Motor neuron (in vitro differentiated cells): ENCODE data around the gene RSRC2. TPM values are rescaled to one million over a fixed set of nuclear protein-coding genes. Genes with fewer than 3 reads are reported as not detected.
A peak's percentile ranks its signal among the peaks of the same experiment; 100 is the strongest.
"Not testable (repeated sequence)": the region's sequence is repeated elsewhere in the genome, so short reads cannot be mapped to it uniquely, and the experiment has no call there.

Experiments
- ATAC-seq, 8 experiments: fragments of 200-7000 bp; cut with Tn5 transposase; replicated peaks in 6 of 8; 2 replicates each; pipeline ENCODE4 v1.8.0; 2021; ENCODE audit warnings: mild to moderate bottlenecking in 8 of 8, moderate library complexity in 8 of 8
- H3K27ac ChIP-seq, 2 donors: fragments of 250-450 bp; sonication (Bioruptor Pico); 2 replicates each; pipeline ENCODE4 v1.9.0; 2021; ENCODE audit warnings: antibody characterized with exemption in 2 of 2, mild to moderate bottlenecking in 2 of 2, moderate library complexity in 1 of 2
- H3K4me1 ChIP-seq, 2 donors: fragments of 250-450 bp; sonication (Bioruptor Pico); replicated peaks in 1 of 2; 2 replicates each; pipeline ENCODE4 v1.6.1; 2021; ENCODE audit warnings: antibody characterized with exemption in 2 of 2, mild to moderate bottlenecking in 2 of 2, moderate library complexity in 1 of 2
- H3K4me3 ChIP-seq, 5 donors: fragments of 250-450 bp; sonication (Bioruptor Pico); 2 replicates each; pipeline ENCODE4 v1.9.0; 2021; ENCODE audit warnings: antibody characterized with exemption in 5 of 5, mild to moderate bottlenecking in 5 of 5, moderate library complexity in 4 of 5
- WGBS, 10 experiments: fragments of 450-650 bp; shearing (Covaris generic); methylation state at CpG; one replicate each; pipeline ENCODE4 v1.0.0; 2022; 5-methylcytosine and 5-hydroxymethylcytosine counted together
- in situ Hi-C, 9 experiments: fragments of 400-800 bp; cut with MboI; loops; one replicate each; pipeline ENCODE4 v1.15.0; 2021; ENCODE audit warnings: low sequenced_read_pairs in 9 of 9, low pct_unique_long_range_greater_than_20kb in 2 of 9; ENCODE audit not compliant: unreplicated experiment in 9 of 9
- total RNA-seq, 8 experiments: library from RNA; unstranded; fragments of 300-600 nt; gene quantifications; 2 replicates each; pipeline versions ENCODE4 v1.2.3 to v1.2.4, GENCODE V29; 2022

RSRC2 gene, protein sequence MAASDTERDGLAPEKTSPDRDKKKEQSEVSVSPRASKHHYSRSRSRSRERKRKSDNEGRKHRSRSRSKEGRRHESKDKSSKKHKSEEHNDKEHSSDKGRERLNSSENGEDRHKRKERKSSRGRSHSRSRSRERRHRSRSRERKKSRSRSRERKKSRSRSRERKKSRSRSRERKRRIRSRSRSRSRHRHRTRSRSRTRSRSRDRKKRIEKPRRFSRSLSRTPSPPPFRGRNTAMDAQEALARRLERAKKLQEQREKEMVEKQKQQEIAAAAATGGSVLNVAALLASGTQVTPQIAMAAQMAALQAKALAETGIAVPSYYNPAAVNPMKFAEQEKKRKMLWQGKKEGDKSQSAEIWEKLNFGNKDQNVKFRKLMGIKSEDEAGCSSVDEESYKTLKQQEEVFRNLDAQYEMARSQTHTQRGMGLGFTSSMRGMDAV
- total RNA-seq = 100 to 1,000 TPM in 2 of 8 experiments, 10 to 100 TPM in 6; 65.6 to 129 (median 90.5) TPM

DNA sequence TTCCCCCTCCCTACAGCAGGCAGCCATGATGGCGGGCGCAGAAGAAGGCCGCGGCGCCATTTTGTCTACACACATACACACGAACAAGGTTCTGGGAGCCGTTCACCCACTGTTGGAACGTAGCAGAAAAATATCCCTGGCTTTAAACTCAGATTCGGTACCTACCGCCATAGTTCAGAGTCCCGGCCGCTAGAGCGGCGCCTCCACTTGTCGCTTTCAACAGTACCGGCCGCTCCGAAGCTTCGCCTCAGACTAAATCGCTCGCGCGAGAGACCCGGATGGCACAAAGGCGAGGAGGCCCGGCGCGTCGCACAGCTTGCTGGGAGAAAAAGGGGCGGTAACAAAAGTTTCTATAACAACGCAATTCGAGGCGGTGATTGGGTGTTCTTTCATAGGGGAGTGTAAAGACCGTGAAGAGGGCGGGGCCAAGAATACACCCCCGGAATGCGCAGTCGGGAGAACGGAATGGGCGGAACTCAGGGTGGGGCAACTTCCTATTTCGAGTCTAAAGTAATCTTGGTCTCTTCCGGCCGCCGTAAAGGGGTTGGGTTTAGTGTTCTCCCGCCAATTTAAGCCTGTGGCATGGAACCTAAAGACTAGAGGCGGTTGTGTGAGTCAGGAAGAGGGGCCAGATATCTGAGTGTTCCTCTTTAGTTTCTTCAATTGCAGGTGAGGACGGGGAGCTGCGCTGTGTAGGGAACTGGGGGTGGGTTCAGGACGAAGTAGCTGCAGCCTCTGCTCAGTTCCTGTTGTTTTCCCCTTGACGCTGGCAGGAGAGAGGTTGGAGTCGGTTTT lies at the start of gene RSRC2, which contains the start of gene KNTC1:
RSRC2 (minus strand) TSS at position 254 of the 795 bp plus-strand sequence; CDS start at position 171, 83 bp downstream.
KNTC1 (plus strand) TSS at position 567 of the 795 bp plus-strand sequence. CDS start 2,815 bp downstream, outside the sequence.
- ATAC-seq = peak; percentile 87 to 97 (median 95)
- in situ Hi-C loops = no loop called here
- WGBS, 10 experiments = 0 to 2% (median 1%) methylated on average over 8 to 27 of the region's 51 CpGs; no CpG with 5 or more reads in 3 of the 10 experiments
- peak within 1 kb of the TSS; percentile 64 to 99 (median 85) for H3K4me3 ChIP-seq
- H3K27ac ChIP-seq = peak within 1 kb of the TSS; percentile 100
- peaks cover 7 to 23% of the 10 kb centered on the region in 2 donors for H3K4me1 ChIP-seq

DNA sequence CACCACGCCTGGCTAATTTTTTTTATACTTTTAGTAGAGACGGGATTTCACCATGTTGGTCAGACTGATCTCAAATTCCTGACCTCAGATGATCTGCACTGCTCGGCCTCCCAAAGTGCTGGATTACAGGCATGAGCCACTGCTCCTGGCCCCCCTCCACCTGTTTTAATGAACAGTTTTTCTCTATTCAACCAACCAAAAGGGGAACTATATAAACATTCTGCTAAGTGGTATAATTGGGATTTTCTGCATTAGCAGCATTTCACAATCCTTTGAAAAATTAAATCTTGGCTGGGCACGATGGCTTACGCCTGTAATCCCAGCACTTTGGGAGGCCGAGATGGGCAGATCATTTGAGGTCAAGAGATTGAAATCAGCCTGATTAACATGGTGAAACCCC lies 45.1 kb upstream of the RSRC2 start:
- Histone ChIP-seq H3K4me3 (no peak overlapping the region), H3K27ac (no peak overlapping the region), H3K4me1 (no peaks in the 10 kb centered on the region)
- in situ Hi-C loops = no loop called here
- no peak for ATAC-seq
- WGBS, 10 experiments = 60 to 100% (median 97%) methylated on average over 1 to 6 of the region's 6 CpGs; no CpG with 5 or more reads in 4 of the 10 experiments

DNA sequence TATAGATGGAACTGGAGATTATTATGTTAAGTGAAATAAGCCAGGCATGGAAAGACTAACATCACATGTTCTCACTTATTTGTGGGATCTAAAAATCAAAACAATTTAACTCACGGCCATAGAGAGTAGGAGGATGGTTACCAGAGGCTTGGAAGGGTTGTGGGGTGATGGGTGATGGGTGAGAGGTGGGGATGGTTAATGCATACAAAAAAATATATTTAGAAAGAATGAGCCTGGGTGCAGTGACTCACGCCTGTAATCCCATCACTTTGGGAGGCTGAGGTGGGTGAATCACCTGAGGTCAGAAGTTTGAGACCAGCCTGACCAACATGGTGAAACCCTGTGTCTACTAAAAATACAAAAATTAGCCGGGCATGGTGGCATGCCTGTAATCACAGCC lies 43.3 kb upstream of the RSRC2 start:
- WGBS, 10 experiments = 0 to 100% (median 83%) methylated on average over 1 to 3 of the region's 3 CpGs; no CpG with 5 or more reads in 1 of the 10 experiments
- ATAC-seq, H3K27ac ChIP-seq, H3K4me1 ChIP-seq, H3K4me3 ChIP-seq, in situ Hi-C loops: not testable (repeated sequence)

DNA sequence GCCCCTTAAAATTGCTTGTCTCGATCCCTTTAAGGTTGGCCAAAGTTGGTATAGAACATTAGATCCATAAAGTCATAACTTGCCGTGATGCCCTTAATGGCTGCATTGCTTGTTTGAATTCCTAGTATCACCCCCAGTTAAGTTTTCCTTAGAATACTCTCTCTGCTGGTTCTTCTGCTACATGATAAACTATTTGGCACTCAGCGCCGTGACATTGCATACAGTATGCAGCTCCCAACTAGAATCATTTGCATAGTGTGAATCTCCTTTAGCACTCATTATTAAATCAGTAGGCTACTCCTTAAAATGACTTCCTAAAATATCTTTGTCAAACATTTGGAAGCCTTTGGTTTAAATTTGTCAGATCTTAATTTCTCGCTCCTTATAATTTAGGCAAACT lies 42.6 kb upstream of the RSRC2 start:
- H3K27ac ChIP-seq = no peak overlapping the region
- 90 to 100% (median 98%) methylated on average over 2 to 5 of the region's 5 CpGs; no CpG with 5 or more reads in 1 of the 10 experiments for whole genome bisulfite sequencing, 10 experiments
- no peaks in the 10 kb centered on the region for H3K4me1 ChIP-seq
- peak in 3 of 8 experiments; percentile 49 to 66 (median 53) for ATAC-seq
- no peak overlapping the region for H3K4me3 ChIP-seq
- in situ Hi-C loops = no loop called here

DNA sequence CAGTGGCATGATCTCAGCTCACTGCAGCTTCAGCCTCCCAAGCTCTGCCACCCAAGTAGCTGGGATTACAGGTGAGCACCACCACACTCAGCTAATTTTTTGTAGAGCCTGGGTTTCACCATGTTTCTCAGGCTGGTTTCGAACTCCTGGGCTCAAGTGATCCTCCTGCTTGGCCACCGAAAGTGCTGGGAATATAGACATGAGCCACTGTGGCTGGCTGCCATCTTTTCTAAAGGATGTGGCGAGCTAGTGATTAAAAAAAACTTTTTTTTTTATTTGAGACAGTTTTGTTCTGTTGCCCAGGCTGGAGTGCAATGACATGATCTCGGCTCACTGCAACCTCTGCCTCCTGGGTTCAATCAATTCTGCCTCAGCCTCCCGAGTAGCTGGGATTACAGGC lies 40.1 kb upstream of the RSRC2 start:
- ATAC-seq, H3K4me1 ChIP-seq, in situ Hi-C loops, H3K4me3 ChIP-seq, H3K27ac ChIP-seq: not testable (repeated sequence)
- 93 to 100% (median 100%) methylated on average over 1 to 5 of the region's 5 CpGs; no CpG with 5 or more reads in 5 of the 10 experiments for WGBS, 10 experiments

DNA sequence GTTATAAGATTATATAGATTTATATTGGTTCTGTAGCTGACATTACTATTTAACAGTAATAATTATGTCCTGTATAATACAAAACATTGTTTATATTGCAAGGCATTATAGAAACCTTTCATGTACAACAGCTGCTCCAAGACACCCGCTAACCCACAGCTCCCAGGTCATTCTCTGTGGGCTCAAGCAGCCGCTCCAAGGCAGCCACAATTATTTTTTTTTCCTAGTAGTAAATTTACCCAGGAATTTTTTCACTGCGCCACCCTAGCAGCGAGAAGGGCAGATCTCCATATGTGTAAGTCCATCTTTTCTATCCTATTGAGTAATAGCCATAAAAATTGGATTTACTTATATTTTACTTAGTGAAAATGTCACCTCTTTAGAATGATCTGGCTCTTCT lies 36.6 kb upstream of the RSRC2 start:
- 83 to 100% (median 93%) methylated on average over 1 to 4 of the region's 4 CpGs for WGBS, 10 experiments
- in situ Hi-C loops = no loop called here
- no peak overlapping the region for H3K27ac ChIP-seq
- H3K4me3 ChIP-seq = no peak overlapping the region
- no peaks in the 10 kb centered on the region for H3K4me1 ChIP-seq
- no peak for ATAC-seq

DNA sequence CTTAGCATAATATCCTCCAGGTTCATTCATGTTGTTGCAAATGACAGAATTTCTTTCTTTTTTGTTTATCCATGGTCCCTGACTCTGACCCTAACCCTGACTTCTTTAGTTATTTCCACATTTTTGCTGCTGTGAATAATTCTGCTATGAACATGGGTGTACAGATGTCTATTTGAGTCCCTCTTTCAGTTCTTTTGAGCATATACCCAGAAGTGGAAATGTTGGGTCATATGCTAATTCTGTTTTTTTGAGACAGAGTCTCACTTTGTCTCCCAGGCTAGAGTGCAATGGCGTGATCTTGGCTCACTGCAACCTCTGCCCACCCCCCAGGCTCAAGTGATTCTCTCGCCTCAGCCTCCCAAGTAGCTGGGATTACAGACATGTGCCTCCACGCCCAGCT lies 33.4 kb upstream of the RSRC2 start:
- no peak overlapping the region for H3K27ac ChIP-seq
- WGBS, 10 experiments = 80 to 100% (median 100%) methylated on average over 1 to 3 of the region's 3 CpGs; no CpG with 5 or more reads in 4 of the 10 experiments
- in situ Hi-C loops = no loop called here
- no peaks in the 10 kb centered on the region for H3K4me1 ChIP-seq
- no peak for ATAC-seq
- H3K4me3 ChIP-seq = no peak overlapping the region

DNA sequence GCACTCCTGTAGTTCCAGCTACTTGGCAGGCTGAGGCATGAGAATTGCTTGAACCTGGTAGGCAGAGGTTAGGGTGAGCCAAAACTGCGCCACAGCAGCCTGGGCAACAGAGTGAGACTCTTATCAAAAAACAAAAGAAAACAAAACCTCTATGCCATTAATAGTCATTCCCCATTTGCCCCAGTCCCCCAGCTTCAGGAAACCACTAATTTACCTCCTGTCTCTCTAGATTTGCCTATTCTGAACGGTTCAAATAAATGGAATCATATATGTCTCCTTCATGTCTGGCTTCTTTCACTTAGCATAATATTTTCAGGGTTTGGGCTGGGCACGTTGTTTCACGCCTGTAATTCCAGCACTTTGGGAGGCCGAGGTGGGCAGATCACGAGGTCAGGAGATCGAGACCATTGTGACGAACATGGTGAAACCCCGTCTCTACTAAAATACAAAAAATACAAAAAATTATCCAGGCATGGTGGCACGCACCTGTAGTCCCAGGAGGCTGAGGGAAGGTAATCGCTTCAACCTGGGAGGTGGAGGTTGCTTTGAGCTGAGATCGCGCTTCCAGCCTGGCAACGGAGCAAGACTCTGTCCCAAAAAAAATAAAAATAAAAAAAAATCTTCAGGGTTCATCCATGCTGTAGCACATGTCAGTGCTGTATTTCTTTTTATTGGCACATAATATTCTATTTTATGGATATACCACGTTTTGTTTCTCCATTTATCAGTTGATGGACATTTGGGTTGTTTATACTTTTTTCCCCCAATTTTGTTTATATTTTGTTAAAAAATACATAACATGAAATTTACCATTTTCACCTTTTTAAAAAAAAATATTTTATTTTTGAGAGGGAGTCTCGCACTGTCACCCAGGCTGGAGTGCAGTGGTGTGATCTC lies 32.3 kb upstream of the RSRC2 start:
- Histone ChIP-seq H3K27ac (no peak overlapping the region), H3K4me3 (no peak overlapping the region), H3K4me1 (no peaks in the 10 kb centered on the region)
- in situ Hi-C loops = no loop called here
- ATAC-seq = no peak
- WGBS, 10 experiments = 85 to 100% (median 98%) methylated on average over 4 to 14 of the region's 16 CpGs

DNA sequence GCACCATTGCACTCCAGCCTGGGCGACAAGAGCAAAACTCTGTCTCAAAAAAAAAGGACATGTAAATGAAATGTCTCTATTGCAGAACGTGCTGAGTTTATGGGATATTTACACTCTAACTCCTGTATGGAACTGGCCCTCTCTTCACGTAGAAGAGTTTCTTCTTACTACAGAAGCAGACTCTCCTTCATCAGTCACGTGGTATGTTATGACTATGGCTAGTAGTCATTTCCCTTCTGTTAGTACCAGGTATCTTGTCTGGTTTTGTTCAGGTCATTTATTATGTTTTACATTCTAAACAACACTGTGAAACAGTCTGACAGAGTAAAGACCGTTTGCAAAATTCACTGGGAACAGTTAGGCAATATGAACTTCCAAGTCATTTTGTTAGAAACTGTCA lies 20.6 kb upstream of the RSRC2 start:
- ATAC-seq = no peak
- no peaks in the 10 kb centered on the region for H3K4me1 ChIP-seq
- in situ Hi-C loops = no loop called here
- 64 to 100% (median 82%) methylated on average over 1 to 5 of the region's 5 CpGs for WGBS, 10 experiments
- H3K27ac ChIP-seq = no peak overlapping the region
- no peak overlapping the region for H3K4me3 ChIP-seq

DNA sequence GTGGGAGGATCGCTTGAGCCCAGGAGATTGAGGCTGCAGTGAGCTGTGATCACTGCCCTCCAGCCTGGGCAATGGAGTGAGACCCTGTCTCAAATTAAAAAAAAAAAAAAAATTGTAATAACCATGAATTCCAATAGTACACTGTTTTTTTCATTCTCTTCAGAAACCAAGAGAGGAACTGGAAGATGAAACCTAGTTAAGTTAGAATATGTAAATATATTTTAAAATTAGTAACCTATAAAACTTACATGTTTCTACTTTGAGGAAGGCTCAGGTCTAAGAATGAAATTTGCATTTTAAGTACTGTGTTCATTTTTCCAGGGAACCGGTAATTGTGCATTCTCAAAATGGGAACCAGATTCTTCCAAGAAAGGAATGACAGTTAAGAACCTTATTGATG lies 19.1 kb upstream of the RSRC2 start:
- in situ Hi-C loops = no loop called here
- Histone ChIP-seq H3K4me1 (no peaks in the 10 kb centered on the region), H3K4me3 (no peak overlapping the region), H3K27ac (no peak overlapping the region)
- ATAC-seq = no peak
- 64 to 100% (median 93%) methylated on average over 1 to 2 of the region's 2 CpGs; no CpG with 5 or more reads in 2 of the 10 experiments for WGBS, 10 experiments

DNA sequence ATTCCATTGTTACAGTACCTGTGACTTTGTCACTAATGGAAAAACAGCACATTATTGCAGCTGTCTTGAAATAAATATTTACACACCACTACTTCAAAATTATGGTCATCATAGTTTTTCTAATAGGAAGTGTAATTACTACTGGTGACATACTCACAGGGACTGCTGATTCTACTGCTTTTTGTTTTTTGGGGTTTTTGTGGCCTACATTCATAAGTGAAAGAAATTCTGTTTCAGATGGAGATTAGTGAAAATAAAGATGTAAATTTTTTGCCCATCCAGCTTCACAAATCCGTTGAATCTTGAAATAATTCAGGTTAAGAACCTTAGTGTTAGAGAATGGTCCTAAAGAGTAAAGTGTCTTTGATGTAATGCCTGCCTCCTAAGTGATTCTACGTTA lies 17.8 kb upstream of the RSRC2 start:
- Histone ChIP-seq H3K4me3 (no peak overlapping the region), H3K4me1 (no peaks in the 10 kb centered on the region), H3K27ac (no peak overlapping the region)
- ATAC-seq = no peak
- WGBS, 10 experiments = 79 to 100% (median 100%) methylated on average over 1 to 2 of the region's 2 CpGs; no CpG with 5 or more reads in 2 of the 10 experiments
- in situ Hi-C loops = no loop called here

DNA sequence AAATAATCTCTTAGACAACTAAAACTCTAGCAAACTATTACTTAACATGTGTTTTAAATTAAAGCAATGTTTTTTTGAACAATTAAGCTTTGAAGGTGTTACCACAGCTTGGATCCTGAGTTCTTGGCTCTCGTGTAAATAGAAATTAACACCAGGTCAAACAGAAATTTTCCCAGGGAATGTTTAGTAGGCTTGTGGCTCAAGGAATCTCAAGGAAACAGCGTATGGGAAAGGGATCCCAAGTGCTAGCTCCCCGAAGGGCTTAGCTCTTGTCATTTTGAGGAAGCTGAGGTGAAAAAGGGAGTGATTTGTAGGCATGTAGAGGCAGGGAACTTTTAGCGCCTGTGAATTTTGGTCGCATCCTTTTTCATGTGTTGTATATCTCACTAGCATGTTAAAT lies 11.8 kb upstream of the RSRC2 start:
- Histone ChIP-seq H3K4me1 (no peaks in the 10 kb centered on the region), H3K4me3 (no peak overlapping the region), H3K27ac (no peak overlapping the region)
- 74 to 98% (median 90%) methylated on average over 2 to 5 of the region's 5 CpGs; no CpG with 5 or more reads in 1 of the 10 experiments for WGBS, 10 experiments
- ATAC-seq = no peak
- in situ Hi-C loops = no loop called here
